HK-2 (cell line): ENCODE data around the gene GABRD.

Experiments
- DNase-seq: peaks from one replicate; pipeline ENCODE4 v3.0.0-alpha.2; 2018; ENCODE audit not compliant: unreplicated experiment

The GABRD gene

GRCh38 chr1:2018217-2019171 lies 651 bp upstream of the GABRD start:
- no peak for DNase-seq

- no peak for DNase-seq
Measured at GRCh38 chr1:2019571-2020309, 595 bp downstream of the GABRD start.

- DNase-seq = no peak
Measured at GRCh38 chr1:2020310-2020655, 1.1 kb downstream of the GABRD start.

DNA sequence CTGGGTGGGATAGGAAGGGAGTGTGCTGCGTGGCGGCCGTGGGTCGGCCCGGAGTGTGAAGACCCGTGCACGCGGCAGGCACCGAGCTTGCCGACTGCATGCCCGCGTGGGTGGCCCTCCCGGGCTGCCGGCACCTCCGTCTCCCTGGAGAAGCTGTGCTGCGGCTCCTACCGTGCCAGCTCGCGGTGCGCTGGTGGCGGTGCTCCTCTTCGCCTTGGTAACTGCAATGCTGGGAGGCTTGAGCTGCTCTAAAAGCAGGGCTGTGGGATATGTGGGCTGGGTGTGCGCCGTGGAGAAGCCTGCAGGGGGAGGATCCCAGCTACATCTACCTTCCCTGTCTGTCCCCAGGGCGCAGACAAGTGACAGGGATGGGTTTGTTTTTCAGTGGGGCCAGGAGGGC lies 2.4 kb downstream of the GABRD start:
- DNase-seq = no peak

- no peak for DNase-seq
Measured at GRCh38 chr1:2022063-2022770, 3.1 kb downstream of the GABRD start.

DNA sequence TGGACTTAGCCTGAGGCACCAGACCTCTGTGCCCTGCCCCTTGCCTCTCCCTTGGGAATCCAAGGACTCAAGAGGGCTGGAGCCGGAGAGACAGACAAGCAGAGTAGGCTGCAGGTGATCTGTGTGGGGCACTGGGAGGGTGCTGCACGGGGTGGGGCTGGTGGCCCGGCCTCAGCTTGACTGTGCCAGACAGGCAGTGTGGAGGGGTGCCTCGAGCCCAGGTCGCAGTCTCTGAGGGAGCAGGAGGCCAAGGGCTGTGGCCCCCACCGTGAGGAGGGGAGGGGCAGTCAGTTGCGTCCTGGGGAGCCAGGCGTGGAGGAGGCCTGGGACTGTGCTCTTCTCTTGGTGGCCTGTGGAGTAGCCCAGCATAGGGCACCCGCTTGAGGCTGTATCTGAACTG lies 4.0 kb downstream of the GABRD start:
- DNase-seq = no peak

DNA sequence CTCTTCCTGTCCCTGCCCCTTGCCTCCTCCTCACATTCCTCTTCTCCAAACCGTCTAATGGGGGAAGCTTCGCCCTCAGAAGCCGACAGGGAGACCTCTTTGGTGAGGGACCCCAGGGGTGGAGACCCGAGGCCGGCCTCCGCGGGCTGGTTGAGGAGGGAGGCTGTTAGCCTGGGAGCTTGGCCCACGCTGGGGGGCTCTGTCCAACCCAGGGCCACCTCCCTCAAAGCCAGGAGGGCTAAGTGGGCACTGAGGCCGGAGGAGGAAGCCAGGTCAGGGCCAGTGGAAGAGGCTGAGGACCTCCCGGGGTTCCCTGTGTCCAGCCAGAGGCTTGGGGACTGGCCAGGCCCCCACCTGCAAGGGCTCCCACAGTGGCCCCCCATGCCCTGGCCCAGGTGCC lies 5.3 kb downstream of the GABRD start:
- DNase-seq = no peak

DNA sequence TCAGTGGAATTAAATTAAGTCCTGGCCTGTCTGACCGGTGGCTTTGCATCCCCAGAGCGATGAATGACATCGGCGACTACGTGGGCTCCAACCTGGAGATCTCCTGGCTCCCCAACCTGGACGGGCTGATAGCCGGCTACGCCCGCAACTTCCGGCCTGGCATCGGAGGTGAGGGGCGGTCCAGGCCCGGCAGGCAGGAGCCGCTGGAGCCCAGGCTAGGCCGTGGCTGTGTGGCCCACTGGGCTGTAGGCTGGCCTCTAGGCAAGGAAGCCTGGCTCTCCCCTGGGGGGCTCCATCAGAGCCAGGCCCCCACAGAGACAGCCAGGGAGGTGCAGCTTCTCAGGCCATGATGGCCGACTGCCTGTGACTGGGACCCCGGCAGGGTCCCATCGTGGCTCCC lies 5.7 kb downstream of the GABRD start:
- no peak for DNase-seq

GRCh38 chr1:2025491-2025981 lies 6.4 kb downstream of the GABRD start:
- DNase-seq = no peak

DNA sequence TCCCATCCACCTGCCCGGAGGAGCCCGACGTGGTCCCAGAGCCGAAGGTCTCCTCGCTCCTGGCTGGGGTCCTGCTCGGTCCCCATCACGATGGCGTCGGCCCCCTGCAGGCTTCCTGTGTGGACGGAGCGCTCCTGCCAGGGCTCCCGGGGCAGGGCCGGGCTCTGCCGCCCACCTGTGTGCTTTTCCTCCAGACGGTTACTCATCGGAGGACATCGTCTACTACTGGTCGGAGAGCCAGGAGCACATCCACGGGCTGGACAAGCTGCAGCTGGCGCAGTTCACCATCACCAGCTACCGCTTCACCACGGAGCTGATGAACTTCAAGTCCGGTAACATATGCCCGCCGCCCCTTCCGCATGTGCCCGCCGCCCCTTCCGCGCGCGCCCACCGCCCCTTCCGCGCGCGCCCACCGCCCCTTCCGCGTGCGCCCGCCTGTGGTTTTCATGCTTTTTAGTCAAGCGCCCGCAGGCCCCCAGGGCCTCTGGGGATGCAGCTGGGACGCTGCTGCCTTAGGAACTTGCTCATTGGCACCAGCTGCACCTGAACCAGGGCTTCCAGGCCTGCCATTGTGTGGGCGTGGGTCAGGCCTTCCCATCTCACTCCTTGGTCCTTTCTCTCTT lies 8.9 kb downstream of the GABRD start:
- no peak for DNase-seq

DNA sequence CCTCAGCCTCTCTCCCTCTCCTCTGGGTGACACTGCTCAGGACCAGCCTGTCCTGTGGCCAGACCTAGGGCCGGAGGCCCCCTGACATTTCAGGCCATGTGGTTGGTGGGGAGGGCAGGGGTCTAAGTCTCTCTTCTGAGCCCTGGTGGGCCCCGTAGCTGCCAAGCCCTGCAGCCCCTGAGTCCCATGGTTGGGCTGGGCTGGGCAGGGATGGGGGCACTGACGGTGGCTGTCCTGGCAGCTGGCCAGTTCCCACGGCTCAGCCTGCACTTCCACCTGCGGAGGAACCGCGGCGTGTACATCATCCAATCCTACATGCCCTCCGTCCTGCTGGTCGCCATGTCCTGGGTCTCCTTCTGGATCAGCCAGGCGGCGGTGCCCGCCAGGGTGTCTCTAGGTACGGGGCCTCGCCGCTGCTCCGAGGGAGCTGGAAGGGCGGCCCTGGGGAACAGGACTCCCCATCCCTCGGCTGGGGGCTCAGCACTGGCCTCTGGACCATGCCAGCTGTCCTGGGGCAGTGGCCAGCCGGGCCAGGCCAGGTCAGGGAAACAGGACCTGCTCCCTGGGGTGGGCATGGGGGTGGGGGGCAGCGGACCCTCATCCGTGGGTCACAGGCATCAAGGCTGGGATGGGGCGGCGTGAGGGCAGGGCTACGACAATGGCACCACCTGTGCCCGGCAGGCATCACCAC lies 9.9 kb downstream of the GABRD start:
- DNase-seq = no peak

DNA sequence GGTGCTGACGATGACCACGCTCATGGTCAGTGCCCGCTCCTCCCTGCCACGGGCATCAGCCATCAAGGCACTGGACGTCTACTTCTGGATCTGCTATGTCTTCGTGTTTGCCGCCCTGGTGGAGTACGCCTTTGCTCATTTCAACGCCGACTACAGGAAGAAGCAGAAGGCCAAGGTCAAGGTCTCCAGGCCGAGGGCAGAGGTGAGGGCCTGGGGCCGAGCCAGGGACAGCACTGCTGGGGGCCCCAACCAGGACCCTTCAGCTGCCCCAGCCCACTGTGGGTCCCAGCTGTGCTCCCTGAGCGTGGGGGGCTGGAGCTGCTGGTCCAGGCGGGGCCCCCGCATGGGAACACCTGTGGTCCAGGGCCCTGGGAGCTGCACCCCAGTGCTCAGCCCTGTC lies 10.4 kb downstream of the GABRD start:
- DNase-seq = no peak

DNA sequence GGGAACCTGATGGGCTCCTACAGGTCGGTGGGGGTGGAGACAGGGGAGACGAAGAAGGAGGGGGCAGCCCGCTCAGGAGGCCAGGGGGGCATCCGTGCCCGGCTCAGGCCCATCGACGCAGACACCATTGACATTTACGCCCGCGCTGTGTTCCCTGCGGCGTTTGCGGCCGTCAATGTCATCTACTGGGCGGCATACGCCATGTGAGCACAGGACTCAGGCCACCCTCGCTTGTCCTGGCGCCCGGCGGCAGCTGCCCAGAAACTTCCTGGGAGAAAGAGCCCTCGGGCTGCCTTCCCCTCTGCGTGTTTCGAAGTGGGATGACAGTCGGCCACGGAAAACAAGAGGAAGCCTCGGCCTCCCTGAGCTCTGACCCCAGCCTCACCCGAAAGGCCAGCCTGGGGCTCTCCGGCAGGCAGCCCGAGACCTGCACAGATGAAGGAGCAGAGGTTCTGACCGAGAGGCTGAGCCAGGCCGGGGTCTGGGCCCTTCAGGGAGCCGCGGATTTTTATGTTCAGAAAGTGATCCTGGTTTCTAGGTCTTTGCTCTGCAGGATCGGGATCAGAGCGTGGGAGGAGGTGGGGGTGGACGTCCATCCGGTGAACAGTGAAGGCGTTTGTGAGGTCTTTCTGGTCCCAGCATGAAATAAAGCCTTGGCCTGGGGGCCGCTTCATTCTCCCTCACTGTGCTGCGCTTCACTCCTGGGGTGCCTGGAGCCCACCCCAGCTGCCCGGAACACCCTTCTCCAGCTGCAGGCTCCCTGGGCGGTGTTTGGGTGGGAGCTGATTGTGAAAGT lies 11.1 kb downstream of the GABRD start:
- DNase-seq = no peak

DNA sequence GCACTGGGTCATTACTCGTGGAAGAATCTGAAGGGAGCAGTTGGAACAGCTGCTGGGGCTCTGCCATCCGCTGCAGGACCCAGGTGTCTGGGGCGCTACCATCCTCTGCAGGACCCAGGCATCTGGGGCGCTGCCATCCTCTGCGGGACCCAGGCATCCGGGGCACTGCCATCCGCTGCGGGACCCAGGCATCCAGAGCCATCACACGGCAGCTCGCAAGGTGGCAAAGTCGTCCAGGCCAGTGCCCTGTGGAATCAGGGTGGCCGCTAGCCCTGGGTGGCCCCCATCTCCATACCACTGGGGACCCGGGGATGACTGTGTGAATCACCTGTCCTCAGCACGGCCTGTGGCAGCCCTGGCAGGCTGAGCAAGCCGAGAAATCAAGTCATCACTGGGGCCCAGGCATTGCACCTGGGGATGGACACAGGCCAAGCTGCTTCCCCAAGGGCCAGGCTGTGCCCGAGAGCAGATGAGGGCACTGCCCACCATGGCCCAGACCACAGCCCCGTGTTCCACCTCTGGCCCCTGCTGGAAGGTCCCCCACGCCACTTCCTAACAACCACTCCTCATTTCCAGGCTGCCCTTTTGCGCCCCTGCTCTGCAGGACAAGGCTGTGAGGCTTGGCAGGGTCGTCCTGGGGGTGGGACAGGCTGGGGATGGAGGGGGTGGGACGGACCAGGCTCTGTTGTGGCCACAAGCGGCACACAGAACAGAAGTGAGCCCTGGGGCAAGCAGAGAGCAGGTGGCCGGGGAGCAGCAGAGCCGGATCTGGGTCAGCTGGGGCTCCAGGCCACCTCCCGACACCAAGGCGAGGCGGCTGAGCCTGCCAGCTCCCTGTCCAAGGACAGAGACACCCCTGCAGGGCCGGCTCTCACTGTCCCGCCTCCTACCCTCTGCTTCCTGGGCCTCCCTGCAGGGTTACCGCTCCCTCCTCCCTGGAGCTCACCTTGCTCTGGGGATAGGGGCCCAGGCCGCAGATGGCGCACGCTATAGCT lies 12.7 kb downstream of the GABRD start:
- DNase-seq = no peak

DNA sequence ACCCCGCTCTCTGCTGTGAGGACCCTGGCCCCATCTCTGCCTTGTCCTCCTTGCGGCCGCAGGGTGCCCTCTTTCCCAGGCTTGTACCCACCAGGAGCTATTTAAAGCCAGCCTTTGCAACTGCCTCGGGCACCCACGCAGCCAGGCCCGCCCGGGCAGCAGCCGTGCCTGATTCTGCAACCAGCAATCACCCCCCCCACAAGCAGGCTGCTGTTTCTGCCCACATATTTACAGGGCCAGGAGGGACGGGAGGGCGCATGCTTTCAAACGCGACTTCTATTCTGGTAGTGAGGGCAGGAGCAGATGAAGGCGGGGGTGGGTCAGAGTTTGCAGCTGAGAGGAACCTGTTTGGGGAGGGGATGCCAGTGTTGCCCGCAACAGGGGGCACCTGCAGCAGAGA lies 13.6 kb downstream of the GABRD start:
- no peak for DNase-seq

DNA sequence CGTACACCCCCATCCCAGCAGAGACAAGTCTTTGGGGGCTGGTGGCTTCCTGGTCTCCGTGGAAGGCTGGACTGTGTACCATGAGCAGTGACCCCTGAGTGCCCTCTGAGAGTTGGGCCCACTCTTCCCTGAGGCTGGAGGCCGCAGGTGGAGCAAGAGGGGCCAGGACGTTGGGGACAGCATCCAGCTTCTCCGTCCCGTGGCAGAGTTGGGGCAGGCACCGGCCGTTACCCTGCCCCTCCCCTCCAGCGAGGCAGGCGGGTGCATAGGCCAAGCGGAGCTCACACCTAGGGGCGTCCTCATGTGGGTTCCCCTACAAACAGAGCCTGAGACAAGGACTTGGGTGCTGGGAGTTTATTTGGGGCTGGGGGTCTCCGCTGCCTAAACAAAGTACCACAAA lies 14.0 kb downstream of the GABRD start:
- DNase-seq = no peak

GRCh38 chr1:2036287-2036686 lies 17.1 kb downstream of the GABRD start:
- no peak for DNase-seq

GRCh38 chr1:2037314-2037979 lies 18.3 kb downstream of the GABRD start:
- no peak for DNase-seq

- no peak for DNase-seq
Measured at GRCh38 chr1:2038229-2038628, 19.1 kb downstream of the GABRD start.
